Mucosa of stomach (tissue), 1 donor: ENCODE measurements around the gene MTA2.
"Not testable (repeated sequence)": the region's sequence is repeated elsewhere in the genome, so short reads cannot be mapped to it uniquely, and the experiment has no call there.

ENCODE experiments used
- H3K27me3 ChIP-seq: one replicate; pipeline ENCODE4 v1.7.0; 2013; ENCODE audit warnings: mild to moderate bottlenecking, low read length; ENCODE audit not compliant: control insufficient read depth, insufficient read depth
- H3K36me3 ChIP-seq: one replicate; pipeline ENCODE4 v1.7.0; 2013; ENCODE audit warnings: low read length; ENCODE audit not compliant: control insufficient read depth, insufficient read depth
- H3K4me1 ChIP-seq: one replicate; pipeline ENCODE4 v1.7.0; 2013; ENCODE audit warnings: mild to moderate bottlenecking, low read length; ENCODE audit not compliant: control insufficient read depth, insufficient read depth
- H3K4me3 ChIP-seq: one replicate; pipeline ENCODE4 v1.7.0; 2013; ENCODE audit warnings: low read length
- H3K9ac ChIP-seq: one replicate; pipeline ENCODE4 v1.7.0; 2013; ENCODE audit warnings: mild to moderate bottlenecking, low read length, moderate library complexity
- H3K9me3 ChIP-seq: one replicate; pipeline ENCODE4 v1.7.0; 2013; ENCODE audit warnings: mild to moderate bottlenecking, low read length, moderate library complexity; ENCODE audit not compliant: control insufficient read depth
- donor health status: Pancreatic carcinoma.

MTA2 gene

DNA sequence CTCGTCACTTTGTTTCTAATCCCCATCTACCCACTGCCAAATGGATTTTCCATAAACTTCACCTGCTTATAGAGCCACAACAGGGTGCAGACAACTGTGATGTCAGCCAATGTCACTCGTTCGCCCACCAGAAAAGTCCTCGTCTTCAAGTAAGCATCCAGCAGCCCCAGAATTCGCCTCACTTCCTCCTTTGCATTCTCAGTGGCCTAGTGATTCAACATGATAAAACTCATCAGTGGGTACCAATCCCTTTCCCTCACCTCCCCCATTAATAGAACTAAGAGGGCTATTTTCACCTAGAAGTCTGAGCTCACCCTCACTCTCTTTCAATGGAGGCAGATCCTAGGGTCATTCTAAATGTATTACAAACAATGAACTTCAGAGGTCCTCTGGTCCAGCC is 30.8 kb downstream of the MTA2 start:
- H3K27me3 ChIP-seq, H3K36me3 ChIP-seq, H3K4me3 ChIP-seq, H3K9me3 ChIP-seq, H3K9ac ChIP-seq: not testable (repeated sequence)
- H3K4me1 ChIP-seq = peaks cover 21% of the 10 kb centered on the region

DNA sequence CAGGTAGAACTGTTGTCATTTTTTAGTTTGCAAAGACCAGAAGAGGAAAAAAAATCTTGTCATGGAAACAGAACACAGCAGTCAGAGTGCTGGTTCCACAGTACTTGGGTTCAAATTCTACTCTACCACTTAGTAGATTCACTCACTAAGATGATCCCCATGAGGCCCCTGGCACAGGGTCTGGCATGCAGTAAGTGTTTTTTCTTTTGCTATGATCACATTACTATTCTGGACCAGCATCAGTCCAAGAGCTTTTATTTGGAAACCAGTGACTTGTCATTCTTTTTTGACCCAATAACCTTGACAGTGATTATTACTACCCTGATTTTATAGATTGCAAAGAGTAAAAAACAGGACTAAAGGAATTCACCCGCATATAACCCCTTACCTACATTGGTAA is 32.1 kb downstream of the MTA2 start:
- Histone ChIP-seq H3K27me3 (no peaks in the 10 kb centered on the region), H3K4me3 (no peak overlapping the region), H3K9ac (no peak overlapping the region), H3K36me3 (peaks cover 5% of the 10 kb centered on the region), H3K9me3 (no peaks in the 10 kb centered on the region), H3K4me1 (peaks cover 14% of the 10 kb centered on the region)

DNA sequence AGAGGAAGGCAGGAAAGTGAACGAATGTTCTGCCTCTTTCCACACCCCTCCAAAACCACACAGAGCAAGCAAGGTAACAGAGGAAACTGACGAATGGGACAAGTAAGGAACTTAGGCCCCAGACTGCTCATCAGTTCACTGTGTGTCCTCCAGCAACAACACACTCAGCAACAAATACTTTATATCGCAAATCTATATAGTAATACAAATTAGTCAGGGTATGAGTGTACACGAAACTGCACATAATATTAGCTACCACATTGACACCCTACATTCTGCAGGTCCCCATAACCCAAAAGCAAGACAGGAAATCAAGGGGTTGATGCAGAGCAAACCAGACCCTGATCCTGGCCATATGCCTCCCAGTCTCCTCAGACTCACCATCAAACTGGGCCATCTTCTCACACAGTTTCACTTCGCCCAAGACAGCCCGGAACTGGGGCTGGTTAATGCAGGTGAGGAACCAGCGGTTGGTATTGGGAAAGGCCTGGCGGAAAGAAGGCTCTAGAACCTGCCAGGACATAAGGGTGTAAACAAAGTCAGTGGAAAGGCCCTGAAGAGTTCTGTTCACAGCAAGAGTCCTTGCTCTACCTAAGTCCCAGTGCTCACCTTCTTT is 34.5 kb downstream of the MTA2 start:
- Histone ChIP-seq H3K9ac (no peak overlapping the region), H3K36me3 (peaks cover 5% of the 10 kb centered on the region), H3K27me3 (no peaks in the 10 kb centered on the region)

DNA sequence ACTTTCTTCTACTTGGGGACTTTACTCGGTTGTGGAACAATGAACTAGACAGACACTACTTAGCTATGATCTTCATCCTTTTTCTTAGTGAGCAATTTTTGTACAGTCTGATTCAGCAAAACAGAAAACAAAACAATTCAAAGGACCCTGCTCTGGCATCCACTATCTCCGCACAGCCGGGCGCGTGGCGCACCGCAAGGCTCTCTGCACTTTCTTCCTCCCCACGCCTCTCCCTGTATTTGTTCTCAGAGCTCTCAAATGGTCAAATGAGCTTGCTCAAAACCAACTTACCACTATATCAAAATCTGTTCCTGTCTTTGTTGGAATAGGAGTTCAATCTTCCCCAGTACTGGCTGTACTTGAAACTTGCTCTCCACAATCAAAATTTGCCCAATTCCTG is 35.4 kb downstream of the MTA2 start:
- Histone ChIP-seq H3K4me1 (peaks cover 5% of the 10 kb centered on the region), H3K9ac (no peak overlapping the region), H3K9me3 (no peaks in the 10 kb centered on the region), H3K4me3 (no peak overlapping the region), H3K27me3 (no peaks in the 10 kb centered on the region), H3K36me3 (peaks cover 5% of the 10 kb centered on the region)

More for the DNA sequence above, 34.5 kb downstream of the MTA2 start:
- Histone ChIP-seq H3K4me3 (no peak overlapping the region), H3K4me1 (peaks cover 6% of the 10 kb centered on the region), H3K9me3 (no peaks in the 10 kb centered on the region)

DNA sequence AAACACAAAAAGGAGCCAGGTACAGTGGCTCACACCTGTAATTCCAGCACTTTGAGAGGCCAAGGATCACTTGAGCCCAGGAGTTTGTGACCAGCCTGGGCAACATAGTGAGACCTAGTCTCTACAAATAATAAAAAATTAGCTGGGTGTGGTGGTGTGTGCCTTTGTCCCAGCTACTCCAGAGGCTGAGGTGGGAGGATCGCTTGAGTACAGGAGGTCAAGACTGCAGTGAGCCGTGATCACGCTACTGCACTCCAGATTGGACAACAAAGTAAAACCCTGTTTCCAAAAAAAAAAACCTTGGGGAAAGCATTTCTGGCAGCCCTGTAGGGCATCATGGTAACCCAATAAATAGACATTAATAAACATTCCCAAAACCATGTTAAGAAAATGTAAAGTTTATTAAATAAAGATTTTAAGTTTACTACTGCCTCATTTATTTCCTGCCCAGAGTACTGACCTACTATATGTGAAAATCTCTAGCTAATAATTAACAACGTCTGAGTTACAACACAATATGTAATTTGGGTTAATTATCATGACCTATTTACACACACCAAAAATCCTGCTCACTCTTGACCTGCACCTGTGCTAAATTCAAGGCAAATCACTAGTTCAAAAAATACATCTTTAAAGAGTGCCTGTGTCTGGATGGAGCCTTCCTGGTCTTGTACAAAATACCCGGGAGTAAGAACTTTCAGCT is 36.4 kb downstream of the MTA2 start:
- H3K4me1 ChIP-seq = peaks cover 15% of the 10 kb centered on the region
- no peak overlapping the region for H3K9ac ChIP-seq
- H3K36me3 ChIP-seq = peaks cover 5% of the 10 kb centered on the region
- H3K4me3 ChIP-seq = no peak overlapping the region
- no peaks in the 10 kb centered on the region for H3K9me3 ChIP-seq
- H3K27me3 ChIP-seq = no peaks in the 10 kb centered on the region

DNA sequence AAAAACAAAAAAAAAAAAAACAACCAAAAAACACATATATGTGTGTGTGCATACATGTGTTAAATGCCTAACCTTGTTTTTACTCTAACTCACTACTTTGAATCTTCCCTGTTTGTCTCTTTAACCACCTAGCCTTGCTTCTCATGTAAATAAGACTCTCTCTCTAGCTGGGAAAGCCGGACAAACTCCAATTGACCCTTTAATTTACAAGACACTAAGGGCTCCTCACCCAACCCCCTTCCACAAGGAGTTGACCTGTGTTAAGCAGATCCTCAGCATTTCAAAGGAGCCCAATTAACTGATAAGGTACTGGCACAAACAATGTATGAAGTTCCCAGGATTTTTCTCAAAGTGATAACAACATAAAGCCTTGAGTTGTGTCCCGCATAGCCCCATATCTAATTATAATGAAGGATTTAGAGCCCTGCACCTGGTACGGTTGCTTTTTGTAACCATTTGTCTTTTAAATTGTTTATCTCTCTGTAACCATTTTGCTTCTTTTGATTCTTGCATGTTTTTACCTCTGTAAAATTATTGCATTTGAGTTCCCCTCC is 39.9 kb downstream of the MTA2 start:
- H3K4me1 ChIP-seq = peaks cover 26% of the 10 kb centered on the region
- H3K27me3 ChIP-seq, H3K9ac ChIP-seq, H3K36me3 ChIP-seq, H3K4me3 ChIP-seq, H3K9me3 ChIP-seq: not testable (repeated sequence)

DNA sequence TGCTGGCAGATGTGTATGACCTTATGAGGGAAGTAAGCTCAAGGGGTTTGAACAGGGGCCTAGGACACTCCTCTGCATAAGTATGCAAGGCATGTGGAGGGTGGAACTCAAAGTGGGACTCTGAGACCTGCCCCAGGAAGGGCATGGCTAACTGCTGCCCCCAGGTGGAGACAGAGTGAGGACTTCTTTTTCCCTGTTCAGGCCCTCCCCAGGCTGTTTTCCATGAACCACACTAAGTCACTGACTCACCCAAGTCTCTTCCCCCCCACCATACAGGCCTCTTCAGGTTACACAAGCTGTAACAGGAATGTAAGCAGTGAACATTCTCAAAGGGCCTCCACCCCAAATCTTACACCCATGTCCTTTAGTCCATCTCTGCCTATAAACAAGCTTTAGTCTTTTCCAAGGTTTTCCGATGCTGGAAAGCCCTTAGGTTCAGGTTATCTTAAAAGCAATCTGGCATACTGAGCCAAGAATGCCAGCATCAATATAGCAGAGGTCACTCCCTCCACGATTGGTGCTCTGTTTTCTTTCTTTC is 41.0 kb downstream of the MTA2 start:
- Histone ChIP-seq H3K27me3 (no peaks in the 10 kb centered on the region), H3K9me3 (no peaks in the 10 kb centered on the region), H3K36me3 (no peaks in the 10 kb centered on the region), H3K4me1 (peaks cover 35% of the 10 kb centered on the region), H3K4me3 (no peak overlapping the region), H3K9ac (peak overlapping the region; percentile 41)

DNA sequence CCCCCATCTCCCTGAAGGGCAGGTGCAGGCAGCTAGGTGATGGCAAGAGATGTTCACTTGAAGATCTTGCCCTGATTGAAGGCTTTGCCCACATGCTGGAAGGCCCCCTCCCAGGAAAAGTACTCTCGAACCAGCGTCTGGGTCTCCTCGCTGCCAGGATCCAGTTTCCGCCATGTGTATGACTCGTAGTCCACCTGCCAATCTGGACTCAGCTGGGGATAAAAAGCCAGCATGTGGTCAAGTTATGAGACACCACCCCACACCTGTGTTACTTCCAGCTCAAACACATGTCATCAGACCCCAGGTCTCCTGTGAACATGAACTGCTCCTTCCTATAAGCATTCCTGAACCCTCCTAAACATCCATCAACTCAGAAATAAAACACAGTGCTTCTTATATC is 42.0 kb downstream of the MTA2 start:
- not testable (repeated sequence) for H3K27me3 ChIP-seq, H3K36me3 ChIP-seq, H3K9me3 ChIP-seq, H3K4me3 ChIP-seq
- Histone ChIP-seq H3K4me1 (peaks cover 42% of the 10 kb centered on the region), H3K9ac (peak overlapping the region; percentile 10)

DNA sequence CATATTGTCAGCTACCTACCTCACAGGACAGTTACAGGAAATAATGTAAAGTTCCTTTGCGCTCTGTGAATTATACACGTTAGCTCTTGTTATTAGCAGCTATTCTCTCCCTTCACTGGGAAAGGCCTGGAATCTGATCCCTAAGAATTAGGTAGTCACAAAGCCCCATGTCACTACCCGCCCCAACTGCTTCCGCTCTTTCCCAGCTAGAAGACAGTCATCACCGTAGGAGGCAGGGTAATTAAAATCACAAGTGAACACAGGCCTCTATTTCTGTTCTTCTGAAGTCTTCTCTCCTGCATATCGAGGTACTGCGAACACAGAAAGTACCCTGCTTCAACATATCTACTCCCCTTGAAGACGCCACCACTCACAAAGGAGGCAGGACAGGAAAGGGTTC is 42.5 kb downstream of the MTA2 start:
- no peaks in the 10 kb centered on the region for H3K36me3 ChIP-seq
- H3K4me1 ChIP-seq = peaks cover 46% of the 10 kb centered on the region
- no peak overlapping the region for H3K9ac ChIP-seq
- H3K27me3 ChIP-seq = no peaks in the 10 kb centered on the region
- H3K4me3 ChIP-seq = no peak overlapping the region
- no peaks in the 10 kb centered on the region for H3K9me3 ChIP-seq

DNA sequence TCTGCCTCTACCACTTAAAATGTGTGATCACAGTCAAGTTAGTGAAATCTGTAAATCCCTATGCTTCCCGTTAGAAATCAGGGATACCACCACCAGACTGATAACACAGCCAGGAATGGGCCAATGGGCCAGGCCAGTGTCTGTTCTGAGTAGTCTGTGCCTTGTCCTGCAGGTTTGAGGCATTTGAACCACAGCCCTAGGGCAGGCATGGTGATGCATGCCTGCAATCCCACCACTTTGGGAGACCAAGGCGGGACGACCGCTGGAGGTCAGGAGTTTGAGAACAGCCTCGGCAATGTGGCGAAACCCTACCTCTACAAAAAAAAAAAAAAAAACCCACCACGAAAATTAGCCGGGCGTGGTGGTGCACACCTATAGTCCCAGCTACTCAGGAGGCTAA is 43.0 kb downstream of the MTA2 start:
- no peaks in the 10 kb centered on the region for H3K36me3 ChIP-seq
- no peaks in the 10 kb centered on the region for H3K27me3 ChIP-seq
- H3K9ac ChIP-seq = no peak overlapping the region
- H3K4me1 ChIP-seq = peaks cover 51% of the 10 kb centered on the region
- H3K9me3 ChIP-seq = no peaks in the 10 kb centered on the region
- no peak overlapping the region for H3K4me3 ChIP-seq

DNA sequence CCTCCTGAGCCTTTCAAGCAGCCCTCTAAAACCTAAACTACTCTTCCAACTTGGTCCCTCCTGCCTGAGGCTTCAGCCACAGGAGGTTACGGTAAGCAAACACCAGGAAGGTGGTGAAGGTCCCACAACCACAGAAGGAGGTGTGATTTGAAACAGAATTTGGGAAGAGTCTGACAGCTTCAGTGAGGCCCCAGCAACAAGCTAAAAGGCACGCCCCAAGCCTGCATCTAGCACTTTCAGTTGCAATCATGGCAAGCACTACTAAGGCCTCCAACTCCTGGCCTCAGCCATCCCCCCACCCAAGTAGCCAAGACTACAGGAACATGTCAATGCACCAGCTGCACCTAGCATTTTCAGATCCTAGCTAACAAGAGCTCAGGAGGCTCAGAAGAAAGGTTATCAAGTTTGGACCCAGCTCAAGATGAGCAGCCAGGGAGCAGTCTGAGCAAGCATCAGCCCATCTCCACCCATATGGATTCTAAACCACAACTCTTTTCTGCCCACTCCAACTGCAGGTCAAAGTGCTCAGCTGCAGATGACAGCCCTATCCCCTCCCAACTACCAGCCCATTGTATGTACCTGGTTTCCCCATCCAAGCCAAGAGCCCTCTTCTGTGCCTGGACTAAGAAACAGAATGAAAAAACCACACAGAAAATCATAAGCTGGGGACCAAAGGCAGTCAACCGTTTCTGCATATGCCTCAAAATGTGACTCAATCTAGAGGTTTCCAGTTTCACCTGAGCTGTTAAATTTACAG is 44.6 kb downstream of the MTA2 start:
- peaks cover 66% of the 10 kb centered on the region for H3K4me1 ChIP-seq
- peak overlapping the region; percentile 22 for H3K4me3 ChIP-seq

More for the DNA sequence above, 44.6 kb downstream of the MTA2 start:
- H3K9ac ChIP-seq = peak overlapping the region; percentile 59
- H3K9me3 ChIP-seq = no peaks in the 10 kb centered on the region
- no peaks in the 10 kb centered on the region for H3K36me3 ChIP-seq
- H3K27me3 ChIP-seq = no peaks in the 10 kb centered on the region
